ENCODE results near the gene DLG2.

The DLG2 gene

DNA sequence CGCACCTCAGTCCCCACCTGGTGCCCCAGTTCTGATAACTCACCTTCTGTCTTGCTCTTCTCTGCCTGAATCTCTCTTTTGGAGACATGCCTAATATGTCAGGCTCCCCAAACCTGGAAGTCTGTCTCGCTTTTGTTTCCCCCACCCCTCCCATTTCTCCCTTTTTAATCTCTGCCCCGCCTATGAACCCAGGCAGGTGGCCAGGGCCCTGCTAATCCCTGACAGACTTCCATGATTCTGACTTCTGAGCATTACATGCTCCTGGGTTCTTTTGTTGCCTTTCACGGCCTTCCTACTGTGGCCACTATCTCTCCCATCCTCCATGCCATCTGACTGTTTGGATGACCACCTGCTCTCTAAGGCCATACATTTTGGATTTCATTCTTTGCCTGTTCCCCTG lies 1220.1 kb downstream of the DLG2 start:
- no peaks in the 10 kb centered on the region for H3K9me3 ChIP-seq (replicated peaks; ENCODE audit: insufficient read depth, low read length)

DNA sequence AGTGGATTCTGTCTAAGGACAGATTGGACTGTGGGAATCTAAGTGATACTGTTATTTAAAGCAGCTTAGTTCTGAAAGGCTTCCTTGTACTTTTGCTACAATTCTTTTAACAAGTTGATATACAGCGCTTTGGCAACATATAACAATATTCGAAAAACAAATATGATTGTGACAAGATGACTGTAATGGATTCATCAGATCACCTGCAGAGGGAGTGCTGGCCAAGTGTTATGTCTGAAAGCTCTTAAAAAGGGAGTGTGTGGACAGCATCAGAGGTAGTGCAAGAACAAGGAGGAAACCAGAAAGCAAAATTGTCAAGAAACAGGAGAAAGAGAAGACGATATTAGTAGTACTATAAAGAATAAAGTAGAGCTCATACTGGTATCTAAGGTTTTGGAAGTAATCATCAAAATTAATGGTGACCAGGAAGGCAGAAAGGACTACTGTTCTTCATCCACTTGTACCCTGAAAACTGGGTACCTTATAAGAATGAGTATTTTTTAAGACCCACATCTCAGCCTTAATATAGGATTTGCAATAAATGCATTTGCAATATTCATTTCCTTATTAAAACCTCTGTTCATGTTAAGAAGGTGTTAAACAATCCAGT lies 1229.0 kb downstream of the DLG2 start:
- Histone ChIP-seq H3K9ac (ENCODE audit: low read length) (no peak overlapping the region), H3F3A (ENCODE audit: insufficient read depth, low read length) (no peaks in the 10 kb centered on the region), H3K36me3 (replicated peaks; ENCODE audit: insufficient read depth, low read length) (no peaks in the 10 kb centered on the region), H3K27ac (ENCODE audit: low read length) (no peak overlapping the region), H4K20me1 (ENCODE audit: insufficient read depth, low read length) (no peaks in the 10 kb centered on the region), H3K9me3 (replicated peaks; ENCODE audit: insufficient read depth, low read length) (no peaks in the 10 kb centered on the region), H3K79me2 (ENCODE audit: low read length) (no peaks in the 10 kb centered on the region), H3K4me1 (ENCODE audit: low read length) (no peaks in the 10 kb centered on the region), H3K4me2 (ENCODE audit: low read depth, low read length) (no peak overlapping the region), H2AFZ (ENCODE audit: low read length) (no peak overlapping the region), H3K4me3 (ENCODE audit: low read length) (no peak overlapping the region), H3K9me2 (replicated peaks; ENCODE audit: insufficient read depth, low read length) (no peaks in the 10 kb centered on the region), H3K27me3 (replicated peaks; ENCODE audit: insufficient read depth, low read length) (no peaks in the 10 kb centered on the region)
- no peak for TF ChIP-seq EZH2 (optimal IDR thresholded peaks at IDR 0.05; ENCODE audit: low read depth, low read length)
- TF ChIP-seq, protein P1, sequence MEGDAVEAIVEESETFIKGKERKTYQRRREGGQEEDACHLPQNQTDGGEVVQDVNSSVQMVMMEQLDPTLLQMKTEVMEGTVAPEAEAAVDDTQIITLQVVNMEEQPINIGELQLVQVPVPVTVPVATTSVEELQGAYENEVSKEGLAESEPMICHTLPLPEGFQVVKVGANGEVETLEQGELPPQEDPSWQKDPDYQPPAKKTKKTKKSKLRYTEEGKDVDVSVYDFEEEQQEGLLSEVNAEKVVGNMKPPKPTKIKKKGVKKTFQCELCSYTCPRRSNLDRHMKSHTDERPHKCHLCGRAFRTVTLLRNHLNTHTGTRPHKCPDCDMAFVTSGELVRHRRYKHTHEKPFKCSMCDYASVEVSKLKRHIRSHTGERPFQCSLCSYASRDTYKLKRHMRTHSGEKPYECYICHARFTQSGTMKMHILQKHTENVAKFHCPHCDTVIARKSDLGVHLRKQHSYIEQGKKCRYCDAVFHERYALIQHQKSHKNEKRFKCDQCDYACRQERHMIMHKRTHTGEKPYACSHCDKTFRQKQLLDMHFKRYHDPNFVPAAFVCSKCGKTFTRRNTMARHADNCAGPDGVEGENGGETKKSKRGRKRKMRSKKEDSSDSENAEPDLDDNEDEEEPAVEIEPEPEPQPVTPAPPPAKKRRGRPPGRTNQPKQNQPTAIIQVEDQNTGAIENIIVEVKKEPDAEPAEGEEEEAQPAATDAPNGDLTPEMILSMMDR (IDR thresholded peaks at IDR 0.05; ENCODE audit: low read length): peak; percentile 56
- TF ChIP-seq EZH2phosphoT487 (IDR thresholded peaks at IDR 0.05; ENCODE audit: low read length): no peak
- DNase-seq: peak; percentile 41

More for the DNA sequence above, 1220.1 kb downstream of the DLG2 start:
- H3K27ac ChIP-seq (ENCODE audit: low read length): no peak overlapping the region
- no peaks in the 10 kb centered on the region for H3K36me3 ChIP-seq (replicated peaks; ENCODE audit: insufficient read depth, low read length)
- H3K79me2 ChIP-seq (ENCODE audit: low read length): no peaks in the 10 kb centered on the region
- H3K4me3 ChIP-seq (ENCODE audit: low read length): no peak overlapping the region
- no peak overlapping the region for H2AFZ ChIP-seq (ENCODE audit: low read length)
- DNase-seq: no peak
- H4K20me1 ChIP-seq (ENCODE audit: insufficient read depth, low read length): no peaks in the 10 kb centered on the region
- no peaks in the 10 kb centered on the region for H3K9me2 ChIP-seq (replicated peaks; ENCODE audit: insufficient read depth, low read length)
- TF ChIP-seq, protein P1 (IDR thresholded peaks at IDR 0.05; ENCODE audit: low read length): no peak
- TF ChIP-seq EZH2 (optimal IDR thresholded peaks at IDR 0.05; ENCODE audit: low read depth, low read length) (no peak), EZH2phosphoT487 (IDR thresholded peaks at IDR 0.05; ENCODE audit: low read length) (no peak)
- H3K9ac ChIP-seq (ENCODE audit: low read length): no peak overlapping the region
- H3K27me3 ChIP-seq (replicated peaks; ENCODE audit: insufficient read depth, low read length): no peaks in the 10 kb centered on the region
- no peaks in the 10 kb centered on the region for H3F3A ChIP-seq (ENCODE audit: insufficient read depth, low read length)
- H3K4me1 ChIP-seq (ENCODE audit: low read length): no peaks in the 10 kb centered on the region
- no peak overlapping the region for H3K4me2 ChIP-seq (ENCODE audit: low read depth, low read length)

DNA sequence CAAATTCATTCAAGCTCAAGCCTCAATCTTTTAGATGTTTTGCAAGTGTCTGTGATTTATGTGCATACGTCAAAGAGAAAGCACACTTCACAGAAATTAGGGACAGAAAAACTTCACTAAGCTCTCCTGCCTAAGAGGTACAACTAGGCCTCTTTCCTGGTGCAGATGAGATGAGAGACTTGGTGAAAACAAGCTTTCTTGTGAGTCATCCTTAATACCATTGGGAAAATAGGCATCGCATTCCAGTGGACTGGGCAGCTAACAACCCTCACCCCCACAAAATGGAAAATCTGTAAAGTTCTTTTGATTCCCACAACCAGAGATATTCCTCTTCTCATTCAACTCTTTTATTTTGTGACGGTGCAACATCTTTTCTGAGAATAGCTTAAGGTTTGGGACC lies 1230.6 kb downstream of the DLG2 start:
- Histone ChIP-seq H3K4me1 (ENCODE audit: low read length) (no peaks in the 10 kb centered on the region), H3K4me2 (ENCODE audit: low read depth, low read length) (no peak overlapping the region), H2AFZ (ENCODE audit: low read length) (no peak overlapping the region), H4K20me1 (ENCODE audit: insufficient read depth, low read length) (no peaks in the 10 kb centered on the region), H3K9ac (ENCODE audit: low read length) (no peak overlapping the region), H3K79me2 (ENCODE audit: low read length) (no peaks in the 10 kb centered on the region), H3K36me3 (replicated peaks; ENCODE audit: insufficient read depth, low read length) (no peaks in the 10 kb centered on the region), H3F3A (ENCODE audit: insufficient read depth, low read length) (no peaks in the 10 kb centered on the region), H3K9me3 (replicated peaks; ENCODE audit: insufficient read depth, low read length) (no peaks in the 10 kb centered on the region), H3K27ac (ENCODE audit: low read length) (no peak overlapping the region), H3K27me3 (replicated peaks; ENCODE audit: insufficient read depth, low read length) (no peaks in the 10 kb centered on the region), H3K9me2 (replicated peaks; ENCODE audit: insufficient read depth, low read length) (no peaks in the 10 kb centered on the region), H3K4me3 (ENCODE audit: low read length) (no peak overlapping the region)
- DNase-seq: no peak
- TF ChIP-seq EZH2 (optimal IDR thresholded peaks at IDR 0.05; ENCODE audit: low read depth, low read length) (no peak), EZH2phosphoT487 (IDR thresholded peaks at IDR 0.05; ENCODE audit: low read length) (no peak)
- TF ChIP-seq, protein P1 (IDR thresholded peaks at IDR 0.05; ENCODE audit: low read length): no peak

Data from MM.1S (cell line).